A549 (cell line): ENCODE measurements around the gene PDXK. TPM values are rescaled to one million over a fixed set of nuclear protein-coding genes. Genes with fewer than 3 reads are reported as not detected.

Experiments used
- ATAC-seq, 2 experiments: fragments of 200-7000 bp in 1 of 2; fragments of >200 bp in 1 of 2; cut with Nextera tagmentation in 1 of 2; cut with Tn5 transposase in 1 of 2; 3 replicates each; pipeline versions ENCODE4 v1.8.0 to v1.9.1; 2018 to 2020; ENCODE audit warnings: mild to moderate bottlenecking in 1 of 2, moderate library complexity in 1 of 2
- CTCF ChIA-PET: fragments of 300-600 bp; sonication (Branson Sonifier 250); formaldehyde crosslinking; extraction: SDS; loops from one replicate; lab custom pipeline; 2021; ENCODE audit warnings: antibody characterized with exemption, inconsistent platforms; lab: Yijun Ruan, JAX
- POLR2A ChIA-PET: fragments of 350-600 bp; formaldehyde crosslinking; extraction: SDS; loops from one replicate; lab custom pipeline; 2021; ENCODE audit warnings: antibody characterized with exemption, inconsistent platforms; lab: Yijun Ruan, JAX
- DNase-seq, 2 experiments: peaks; one replicate each; pipeline versions ENCODE4 v3.0.0 to v3.0.0-alpha.2; 2011 to 2016; ENCODE audit warnings: low read depth in 1 of 2, low spot score in 1 of 2
- FAIRE-seq: peaks from 2 replicates; lab custom pipeline; 2011; peaks lifted over from hg19 to GRCh38; lab: Jason Lieb, UNC
- H3K27ac ChIP-seq, 2 experiments: fragments of >200 bp; sonication (Bioruptor Twin); formaldehyde crosslinking; 3 replicates each; pipeline ENCODE4 v1.5.1; 2016 to 2017
- H3K4me1 ChIP-seq: fragments of >200 bp; sonication (Bioruptor Twin); formaldehyde crosslinking; 3 replicates; pipeline ENCODE4 v1.6.1; 2016
- H3K4me2 ChIP-seq: fragments of >200 bp; sonication (Bioruptor Twin); formaldehyde crosslinking; 3 replicates; pipeline ENCODE4 v1.6.1; 2016
- H3K4me3 ChIP-seq: fragments of >200 bp; sonication (Bioruptor Twin); formaldehyde crosslinking; 3 replicates; pipeline ENCODE4 v1.5.1; 2016
- H3K9me3 ChIP-seq: fragments of >200 bp; sonication (Bioruptor Twin); formaldehyde crosslinking; 3 replicates; pipeline ENCODE4 v1.6.1; 2016
- CHD2 ChIP-seq: fragments of 150-350 bp; IDR thresholded peaks from 2 replicates; pipeline ENCODE4 v1.6.1; 2014; ENCODE audit warnings: low read length; ENCODE audit not compliant: partially characterized antibody
- CTCF ChIP-seq: fragments of >200 bp; sonication (Bioruptor Twin); formaldehyde crosslinking; IDR thresholded peaks from 3 replicates; pipeline ENCODE4 v1.5.1; 2016
- FOSB ChIP-seq: fragments of 250-450 bp; sonication (Bioruptor Pico); IDR thresholded peaks from 2 replicates; pipeline ENCODE4 v1.5.0; 2020; ENCODE audit warnings: mild to moderate bottlenecking, moderate library complexity
- HES2 ChIP-seq: fragments of >200 bp; sonication (Bioruptor Twin); formaldehyde crosslinking; IDR thresholded peaks from 2 replicates; pipeline ENCODE4 v1.6.1; 2016
- JUN ChIP-seq, 2 experiments: fragments of >200 bp; sonication (Bioruptor Twin); formaldehyde crosslinking; IDR thresholded peaks; 2 replicates in 1 of 2; 3 replicates in 1 of 2; pipeline ENCODE4 v1.6.1; 2016 to 2017
- JUNB ChIP-seq: fragments of >200 bp; sonication (Bioruptor Twin); formaldehyde crosslinking; IDR thresholded peaks from 2 replicates; pipeline ENCODE4 v1.6.1; 2016
- KDM1A ChIP-seq: fragments of 200-600 bp; sonication (generic); IDR thresholded peaks from 2 replicates; pipeline ENCODE4 v1.6.1; 2016; ENCODE audit warnings: low read depth, mild to moderate bottlenecking
- KDM5A ChIP-seq: fragments of 200-600 bp; sonication (generic); IDR thresholded peaks from 2 replicates; pipeline ENCODE4 v1.6.1; 2016; ENCODE audit warnings: antibody characterized with exemption, mild to moderate bottlenecking
- MAX ChIP-seq: IDR thresholded peaks from 2 replicates; pipeline ENCODE4 v1.6.1; 2012
- MAZ ChIP-seq: fragments of 150-350 bp; IDR thresholded peaks from 2 replicates; pipeline ENCODE4 v1.6.1; 2014; ENCODE audit warnings: antibody characterized with exemption, low read depth, low read length, borderline replicate concordance
- NFE2L2 ChIP-seq: fragments of 150-350 bp; conservative IDR thresholded peaks from 2 replicates; pipeline ENCODE4 v1.6.1; 2014; ENCODE audit warnings: low read length
- POLR2AphosphoS2 ChIP-seq: conservative IDR thresholded peaks from 2 replicates; pipeline ENCODE4 v1.6.1; 2012; ENCODE audit warnings: low read length, improper control_type of control experiment, inconsistent platforms
- RCOR1 ChIP-seq: fragments of 150-350 bp; IDR thresholded peaks from 2 replicates; pipeline ENCODE4 v1.6.1; 2014; ENCODE audit warnings: antibody characterized with exemption, low read length, low read depth
- RNF2 ChIP-seq: fragments of 200-600 bp; sonication (generic); IDR thresholded peaks from 2 replicates; pipeline ENCODE4 v1.6.1; 2016; ENCODE audit warnings: low read depth, mild to moderate bottlenecking, antibody characterized with exemption, moderate library complexity, borderline replicate concordance
- SREBF2 ChIP-seq: fragments of 450-650 bp; IDR thresholded peaks from 2 replicates; pipeline ENCODE4 v1.6.1; 2014; ENCODE audit warnings: mild to moderate bottlenecking, moderate library complexity
- WGBS: methylation state at CpG from one replicate; pipeline ENCODE4 v1.1.6; 2017; ENCODE audit errors: missing lambda C conversion rate; 5-methylcytosine and 5-hydroxymethylcytosine counted together
- polyA plus RNA-seq, 4 experiments: library from polyadenylated mRNA; depleted of rRNA in 3 of 4; stranded (reverse); fragments of >200 nt; fragmentation: RNase III in 1 of 4; extraction: RNeasy Plus Mini Kit Qiagen cat#74134 plus additional on column Dnase treatment in 1 of 4; gene quantifications; 2 replicates in 3 of 4; 3 replicates in 1 of 4; pipeline ENCODE4 v1.2.3, GENCODE V29; 2011 to 2017

The PDXK gene
- polyA plus RNA-seq, 2 of the 4 experiments (the other 2 are of a cell fraction): 220 to 292 TPM

- Histone ChIP-seq H3K27ac (peak overlapping the region in 1 of 2 experiments; percentile 61; a peak in 3 of 6 replicates), H3K9me3 (no peaks in the 10 kb centered on the region), H3K4me1 (peaks cover 4% of the 10 kb centered on the region; the same call in 2 of the 3 replicates), H3K4me3 (no peak overlapping the region), H3K4me2 (no peak overlapping the region)
- ChIA-PET CTCF (interaction anchor here (0.6 to 1.0 kb wide), 2 partner anchors 10 to 733 kb away, joined by 3 read pairs; no protein-coding TSS in a partner anchor), POLR2A (no interaction called here)
- ATAC-seq: peak in 1 of 2 experiments; percentile 23; a peak in 2 of 6 replicates
- WGBS: 84% methylated on average over 27 of the region's 29 CpGs
- FAIRE-seq: no peak
- DNase-seq: no peak
- TF ChIP-seq MAZ: no peak
- TF ChIP-seq RCOR1: no peak
- TF ChIP-seq KDM5A: no peak
- TF ChIP-seq RNF2: no peak
- TF ChIP-seq NFE2L2: no peak
- TF ChIP-seq SREBF2: no peak
- TF ChIP-seq FOSB: no peak
- TF ChIP-seq POLR2AphosphoS2: no peak
- no peak for TF ChIP-seq HES2
Measured at GRCh38 chr21:43703035-43703880, 15.7 kb upstream of the PDXK start.

- WGBS: 92% methylated on average over 9 of the region's 9 CpGs
- ChIA-PET POLR2A (no interaction called here), CTCF (interaction anchor here (0.7 kb wide), 1 partner anchor 21 kb away, joined by 3 read pairs; no protein-coding TSS in a partner anchor)
Measured at GRCh38 chr21:43707462-43707861, 11.5 kb upstream of the PDXK start.

GRCh38 chr21:43708745-43709381 lies 10.1 kb upstream of the PDXK start:
- CTCF ChIA-PET: no interaction called here
- FAIRE-seq: no peak

More at GRCh38 chr21:43707462-43707861, 11.5 kb upstream of the PDXK start:
- DNase-seq: no peak
- no peak for FAIRE-seq
- Histone ChIP-seq H3K27ac (peak overlapping the region; percentile 36 to 80; a peak in 4 of 6 replicates), H3K9me3 (no peaks in the 10 kb centered on the region), H3K4me1 (peaks cover 16% of the 10 kb centered on the region), H3K4me2 (no peak overlapping the region), H3K4me3 (no peak overlapping the region)
- ATAC-seq: no peak
- no peak for TF ChIP-seq CTCF
- no peak for TF ChIP-seq SREBF2
- no peak for TF ChIP-seq KDM1A

More at GRCh38 chr21:43708745-43709381, 10.1 kb upstream of the PDXK start:
- WGBS: 79% methylated on average over 5 of the region's 13 CpGs
- DNase-seq: no peak
- POLR2A ChIA-PET: no interaction called here
- ATAC-seq: no peak
- H3K4me3 ChIP-seq: no peak overlapping the region
- peaks cover 28% of the 10 kb centered on the region for H3K4me1 ChIP-seq
- TF ChIP-seq SREBF2: no peak
- no peak for TF ChIP-seq RNF2
- TF ChIP-seq JUNB: no peak
- no peak for TF ChIP-seq MAX
- TF ChIP-seq JUN (IDR thresholded peaks at IDR 0.05): no peak
- TF ChIP-seq KDM5A: no peak
- no peak for TF ChIP-seq CHD2
- TF ChIP-seq, all 56 proteins: peak for 0
- H3K4me2 ChIP-seq: no peak overlapping the region
- H3K27ac ChIP-seq: peak overlapping the region in 1 of 2 experiments; percentile 80; a peak in 3 of 6 replicates
- no peaks in the 10 kb centered on the region for H3K9me3 ChIP-seq
